GM19438 (cell line): ENCODE results near the gene RSPH10B2.
"Not testable (repeated sequence)": the region's sequence is repeated elsewhere in the genome, so short reads cannot be mapped to it uniquely, and the experiment has no call there.

Experiments used
- ATAC-seq: cut with Tn5 transposase; IDR thresholded peaks from one replicate; pipeline ENCODE4 v1.9.1; 2021; ENCODE audit warnings: low read depth; ENCODE audit not compliant: unreplicated experiment

Gene RSPH10B2

DNA sequence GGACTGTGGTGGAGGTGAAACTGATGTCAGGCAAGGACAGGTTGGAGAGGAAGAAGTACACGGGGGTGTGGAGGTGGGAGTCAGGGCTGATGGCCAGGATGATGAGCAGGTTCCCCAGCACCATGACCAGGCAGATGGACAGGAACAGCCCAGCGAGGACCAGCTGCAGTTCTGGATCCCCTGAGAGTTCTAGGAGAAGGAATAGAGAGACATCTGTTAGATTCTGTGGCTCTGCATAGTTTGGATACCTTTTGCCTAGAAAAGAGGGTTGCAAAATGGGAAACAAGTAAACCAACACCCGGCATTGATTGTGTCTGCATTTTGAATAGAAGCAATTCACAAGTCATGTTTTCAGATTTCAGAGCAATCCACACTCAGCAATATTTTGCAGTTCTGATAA, 81.6 kb downstream of the RSPH10B2 start:
- ATAC-seq, result not testable (repeated sequence)

DNA sequence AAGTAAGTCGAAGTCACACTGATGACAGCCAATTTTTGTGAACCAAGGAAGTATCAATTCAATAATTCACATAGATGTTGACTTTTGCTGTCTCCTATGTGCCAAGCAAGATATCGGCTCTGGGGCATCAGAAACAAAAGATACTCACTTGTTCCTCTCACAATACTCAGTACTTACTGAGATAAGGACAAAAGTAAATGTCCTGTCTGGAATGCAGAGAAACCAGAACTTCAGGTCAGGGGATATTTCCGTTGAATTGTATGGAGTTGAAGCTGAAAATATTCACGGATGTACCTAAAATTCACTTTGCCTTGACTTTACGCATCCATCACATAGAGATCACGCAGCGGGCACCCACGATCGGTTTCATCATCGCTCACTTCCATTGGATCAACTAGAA, 83.2 kb downstream of the RSPH10B2 start:
- ATAC-seq, result not testable (repeated sequence)

DNA sequence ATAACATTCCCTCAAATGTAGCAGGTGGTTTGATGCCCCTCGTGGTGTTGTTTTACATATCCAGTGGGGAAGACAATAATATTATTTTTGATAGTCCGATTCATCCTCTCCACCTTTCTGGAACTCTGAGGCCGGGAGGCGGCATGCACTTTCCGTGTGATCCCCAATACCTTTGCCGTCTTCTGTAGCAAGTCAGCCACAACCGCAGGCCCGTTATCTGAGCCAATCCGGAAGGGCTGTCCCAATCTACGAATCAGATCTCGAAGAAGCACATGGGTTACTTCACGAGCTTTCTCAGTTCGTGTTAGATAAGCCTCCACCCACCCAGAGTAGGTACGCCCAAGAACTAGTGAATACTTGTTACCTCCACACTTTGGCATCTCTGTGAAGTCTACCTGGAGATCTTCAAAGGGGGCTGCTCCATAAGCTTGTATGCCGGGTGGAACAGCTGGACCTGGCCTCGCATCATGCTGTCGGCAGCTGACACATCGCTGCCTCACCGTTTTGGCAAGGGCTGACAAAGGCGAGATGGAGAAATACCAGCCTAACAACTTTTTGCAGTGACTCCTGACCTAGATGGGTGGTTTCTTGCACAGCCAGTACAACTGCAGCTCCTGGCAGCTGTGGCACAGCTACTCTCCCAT, 88.5 kb downstream of the RSPH10B2 start:
- not testable (repeated sequence) for ATAC-seq

DNA sequence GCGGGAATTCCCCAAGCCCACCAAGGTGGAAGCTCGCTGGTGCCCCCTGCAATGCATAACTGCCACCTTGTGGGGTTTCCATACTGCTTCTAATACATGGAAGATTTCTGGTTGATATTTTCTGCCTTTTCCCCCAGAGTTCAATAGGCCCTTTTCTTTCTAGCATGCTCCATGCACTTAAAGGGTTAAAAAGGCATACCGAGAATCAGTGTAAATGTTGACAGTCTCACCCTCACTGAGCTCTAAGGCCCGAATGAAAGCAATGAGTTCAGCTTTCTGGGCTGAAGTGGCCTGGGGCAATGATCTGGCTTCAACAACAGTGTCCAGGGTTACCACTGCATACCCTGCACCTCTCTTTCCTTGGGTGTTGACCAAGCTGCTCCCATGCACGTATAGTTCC, 89.2 kb downstream of the RSPH10B2 start:
- not testable (repeated sequence) for ATAC-seq

DNA sequence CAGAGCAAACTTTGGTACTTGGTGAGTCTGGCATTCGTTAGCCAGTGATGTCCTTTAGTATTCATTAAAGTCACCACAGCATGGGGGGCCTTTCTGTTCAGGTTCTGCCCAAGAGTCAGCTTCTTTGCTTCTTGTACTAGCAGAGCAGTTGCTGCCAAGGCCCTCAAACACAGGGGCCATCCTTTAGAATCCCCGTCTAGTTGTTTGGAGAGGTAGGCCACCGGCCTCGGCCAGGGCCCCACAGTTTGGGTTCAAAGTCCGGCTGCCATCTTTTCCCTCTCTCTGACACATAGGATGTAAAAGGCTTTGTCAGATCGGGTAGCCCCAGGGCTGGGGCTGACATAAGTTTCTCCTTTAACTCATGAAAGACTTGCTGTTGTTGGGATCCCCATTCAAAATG, 89.8 kb downstream of the RSPH10B2 start:
- ATAC-seq, result not testable (repeated sequence)

DNA sequence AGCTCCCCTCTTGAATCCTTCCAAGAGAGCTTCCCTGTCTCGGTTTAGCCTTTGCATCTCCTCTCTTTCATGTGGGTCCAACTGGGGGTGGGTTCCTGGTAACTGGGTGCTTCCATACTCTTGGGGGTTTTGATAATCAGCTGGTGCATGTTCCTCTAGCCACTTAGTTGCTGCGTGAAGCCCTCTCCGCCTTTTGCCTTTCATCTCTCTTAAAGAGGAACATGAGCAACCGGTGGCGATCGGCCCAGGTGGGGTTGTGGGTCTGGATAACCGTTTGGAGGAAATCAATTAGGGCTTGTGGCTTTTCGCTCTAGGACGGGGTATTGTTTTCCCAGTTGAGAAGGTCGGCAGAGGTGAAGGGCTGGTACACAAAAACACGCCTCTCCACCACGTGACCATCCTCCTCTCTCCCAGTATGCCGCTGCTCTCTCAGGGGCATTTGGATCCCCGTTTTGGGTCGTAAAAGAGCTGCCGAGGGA, 92.1 kb downstream of the RSPH10B2 start:
- ATAC-seq, result not testable (repeated sequence)

DNA sequence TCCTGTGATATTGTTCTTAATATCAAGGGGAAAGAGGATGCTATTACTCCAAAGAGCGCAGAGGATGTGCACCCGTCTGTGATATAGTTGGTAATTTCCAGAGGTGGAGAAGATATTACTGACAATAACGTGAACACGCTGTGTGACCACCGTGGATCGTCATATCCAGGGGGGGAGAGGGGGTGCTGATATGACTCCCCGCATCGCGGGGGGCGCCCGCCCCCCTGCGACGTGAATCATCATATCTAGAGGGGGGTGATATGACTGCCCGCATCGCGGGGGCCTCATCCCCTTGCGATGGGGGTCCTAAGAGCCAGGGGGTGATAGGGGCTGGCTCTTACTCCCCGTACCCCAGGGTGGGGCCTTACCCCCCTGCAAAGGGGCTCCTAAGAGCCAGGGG, 93.8 kb downstream of the RSPH10B2 start:
- ATAC-seq, result not testable (repeated sequence)
